CD8-positive, alpha-beta memory T cell (primary cell): ENCODE measurements around the gene GNG14. TPM values are rescaled to one million over a fixed set of nuclear protein-coding genes. Genes with fewer than 3 reads are reported as not detected.
"Not testable (repeated sequence)": the region's sequence is repeated elsewhere in the genome, so short reads cannot be mapped to it uniquely, and the experiment has no call there.

Source experiments
- CTCF ChIA-PET: fragments of 350-600 bp; sonication (Branson Sonifier 250); formaldehyde crosslinking; loops from one replicate; lab custom pipeline; 2021; ENCODE audit warnings: antibody characterized with exemption; lab: Charles Lee
- POLR2A ChIA-PET: fragments of 350-600 bp; sonication (Branson Sonifier 250); formaldehyde crosslinking; loops from one replicate; lab custom pipeline; 2021; ENCODE audit warnings: antibody characterized with exemption; lab: Charles Lee
- DNase-seq, 5 donors: peaks; one replicate each; pipeline versions ENCODE4 v3.0.0 to v3.0.0-alpha.2; 2020 to 2022; ENCODE audit warnings: mixed read lengths in 1 of 5
- H3K27ac ChIP-seq: one replicate; pipeline ENCODE4 v1.7.0; 2013; ENCODE audit warnings: low read depth, mild to moderate bottlenecking, low read length, moderate library complexity
- H3K27me3 ChIP-seq: 2 replicates; pipeline ENCODE4 v1.7.0; 2013; ENCODE audit warnings: low read length, mild to moderate bottlenecking; ENCODE audit not compliant: insufficient read depth, poor library complexity, severe bottlenecking
- H3K36me3 ChIP-seq: 2 replicates; pipeline ENCODE4 v1.7.0; 2013; ENCODE audit warnings: mild to moderate bottlenecking, low read length, moderate library complexity; ENCODE audit not compliant: insufficient read depth
- H3K4me1 ChIP-seq: 2 replicates; pipeline ENCODE4 v1.7.0; 2013; ENCODE audit warnings: mild to moderate bottlenecking, low read length, moderate library complexity; ENCODE audit not compliant: insufficient read depth
- H3K4me3 ChIP-seq: 2 replicates; pipeline ENCODE4 v1.7.0; 2013; ENCODE audit warnings: mild to moderate bottlenecking, low read length
- H3K9me3 ChIP-seq: 2 replicates; pipeline ENCODE4 v1.7.0; 2013; ENCODE audit warnings: mild to moderate bottlenecking, low read length
- H3K27ac Mint-ChIP-seq, 8 donors: one replicate each; pipeline ENCODE4 v1.8.0; 2020 to 2021; ENCODE audit warnings: mixed read lengths in 8 of 8, mild to moderate bottlenecking in 6 of 8, inconsistent platforms in 3 of 8, moderate library complexity in 3 of 8
- H3K27me3 Mint-ChIP-seq, 2 donors: one replicate each; pipeline ENCODE4 v1.8.0; 2020 to 2021; ENCODE audit warnings: mixed read lengths in 2 of 2, mild to moderate bottlenecking in 1 of 2, moderate library complexity in 1 of 2
- H3K36me3 Mint-ChIP-seq, 3 donors: one replicate each; pipeline ENCODE4 v1.8.0; 2020 to 2021; ENCODE audit warnings: mixed read lengths in 3 of 3, inconsistent platforms in 1 of 3, mild to moderate bottlenecking in 1 of 3
- H3K4me1 Mint-ChIP-seq, 3 donors: one replicate each; pipeline ENCODE4 v1.8.0; 2020 to 2021; ENCODE audit warnings: mixed read lengths in 3 of 3, inconsistent platforms in 1 of 3, mild to moderate bottlenecking in 1 of 3
- H3K4me3 Mint-ChIP-seq, 7 donors: one replicate each; pipeline ENCODE4 v1.8.0; 2020 to 2021; ENCODE audit warnings: mixed read lengths in 7 of 7, mild to moderate bottlenecking in 6 of 7, moderate library complexity in 4 of 7, inconsistent platforms in 2 of 7
- H3K9me3 Mint-ChIP-seq, 5 donors: one replicate each; pipeline ENCODE4 v1.8.0; 2020 to 2022; ENCODE audit warnings: mixed read lengths in 5 of 5, mild to moderate bottlenecking in 3 of 5, moderate library complexity in 2 of 5, inconsistent platforms in 1 of 5
- polyA plus RNA-seq: library from polyadenylated mRNA; unstranded; fragments of 300-500 nt; fragmentation: Illumina TruSeq; gene quantifications from one replicate; pipeline ENCODE4 v1.2.3, GENCODE V29; 2021
- total RNA-seq, 2 experiments: library from RNA; stranded (reverse); gene quantifications; one replicate each; pipeline ENCODE4 v1.2.3, GENCODE V29; 2021

GNG14 gene
- total RNA-seq (not detected), polyA plus RNA-seq (not detected)

DNA sequence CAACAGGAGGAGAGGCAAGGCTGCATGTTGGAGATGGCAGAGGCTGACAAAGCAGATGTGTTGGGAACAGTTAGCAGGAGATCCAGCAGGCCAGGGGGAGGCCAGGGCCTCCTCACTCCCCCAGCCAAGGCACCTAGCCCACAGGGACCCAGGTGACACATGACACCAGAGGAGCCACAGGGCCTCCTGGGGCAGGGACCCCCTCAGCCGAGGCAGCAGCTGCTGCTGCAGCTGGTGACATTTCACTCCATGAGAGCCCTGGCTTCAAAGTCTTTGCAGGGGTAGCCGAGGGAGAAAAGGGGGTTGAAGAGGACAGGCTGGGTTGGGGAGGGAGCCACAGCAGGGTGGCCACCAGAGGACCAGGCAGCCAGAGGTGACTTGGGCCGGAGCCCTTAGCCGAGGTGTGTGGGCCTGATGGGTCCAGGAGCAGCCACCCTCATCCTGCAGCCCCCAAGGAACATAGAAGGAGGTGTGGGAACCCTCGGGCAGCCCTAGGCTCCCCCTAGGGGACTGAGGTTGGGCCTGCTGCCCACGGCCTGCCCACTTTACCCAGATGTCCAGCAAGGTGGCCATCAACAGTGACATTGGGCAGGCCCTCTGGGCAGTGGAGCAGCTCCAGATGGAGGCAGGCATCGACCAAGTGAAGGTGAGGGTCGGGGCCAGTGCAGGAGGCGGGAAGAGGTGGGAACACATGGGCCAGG is at the start of gene GNG14:
Gene GNG14 (plus strand): TSS at position 503 of the 701 bp plus-strand sequence. CDS start 51 bp downstream, at position 554.
- H3K9me3 Mint-ChIP-seq: no peaks in the 10 kb centered on the region
- no peak within 1 kb of the TSS for H3K4me3 Mint-ChIP-seq
- Histone ChIP-seq H3K27ac (no peak within 1 kb of the TSS), H3K4me3 (no peak within 1 kb of the TSS), H3K4me1 (no peaks in the 10 kb centered on the region), H3K36me3 (no peaks in the 10 kb centered on the region), H3K9me3 (no peaks in the 10 kb centered on the region), H3K27me3 (no peaks in the 10 kb centered on the region)
- H3K4me1 Mint-ChIP-seq: peaks cover 0 to 4% (median 0%) of the 10 kb centered on the region in 3 donors
- POLR2A ChIA-PET: interaction anchor here (0.5 to 0.6 kb wide), 2 partner anchors 47 to 145 kb away, joined by 3 read pairs; partner anchors contain the start of gene TRIR
- CTCF ChIA-PET: no interaction called here
- DNase-seq: no peak
- H3K27me3 Mint-ChIP-seq: no peaks in the 10 kb centered on the region
- H3K27ac Mint-ChIP-seq: peak within 1 kb of the TSS in 1 of 8 donors; percentile 65
- peaks cover 0 to 1% (median 0%) of the 10 kb centered on the region in 3 donors for H3K36me3 Mint-ChIP-seq

DNA sequence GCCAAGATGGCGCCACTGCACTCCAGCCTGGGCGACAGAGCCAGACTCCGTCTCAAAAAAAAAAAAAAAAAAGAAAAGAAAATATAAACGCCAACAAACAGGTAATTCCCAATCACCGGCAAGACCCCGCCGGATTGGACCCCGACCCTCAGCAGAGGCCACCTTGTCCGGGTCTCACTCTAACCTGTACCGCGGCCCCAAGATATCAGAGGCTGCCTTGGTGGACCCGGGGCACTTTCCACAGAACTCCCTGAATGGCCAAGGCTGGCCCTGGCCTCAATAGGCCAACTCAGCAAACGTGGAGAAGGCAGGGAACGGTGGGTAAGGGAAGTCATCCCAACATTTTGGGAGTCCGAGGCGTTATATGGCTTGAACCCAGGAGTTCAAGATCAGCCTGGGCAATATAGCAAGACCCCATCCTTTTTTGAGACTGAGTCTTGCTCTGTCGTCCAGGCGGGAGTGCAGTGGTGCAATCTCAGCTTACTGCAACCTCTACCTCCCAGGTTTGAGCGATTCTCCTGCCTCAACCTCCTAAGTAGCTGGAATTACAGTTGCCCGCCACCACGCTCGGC is 49.1 kb upstream of the GNG14 start:
- H3K9me3 Mint-ChIP-seq: no peaks in the 10 kb centered on the region
- peaks cover 11% of the 10 kb centered on the region for H3K4me1 ChIP-seq
- H3K27me3 Mint-ChIP-seq: peaks cover 0 to 1% of the 10 kb centered on the region in 2 donors
- no peak for DNase-seq
- no peaks in the 10 kb centered on the region for H3K9me3 ChIP-seq
- no peak overlapping the region for H3K4me3 ChIP-seq
- peaks cover 12 to 18% (median 14%) of the 10 kb centered on the region in 3 donors for H3K4me1 Mint-ChIP-seq
- no peak overlapping the region for H3K27ac Mint-ChIP-seq
- H3K27ac ChIP-seq: no peak overlapping the region
- POLR2A ChIA-PET: no interaction called here
- H3K36me3 Mint-ChIP-seq: peaks cover 0 to 2% (median 2%) of the 10 kb centered on the region in 3 donors
- H3K27me3 ChIP-seq: no peaks in the 10 kb centered on the region
- no peak overlapping the region for H3K4me3 Mint-ChIP-seq
- no peaks in the 10 kb centered on the region for H3K36me3 ChIP-seq
- CTCF ChIA-PET: interaction anchor here (2.9 kb wide), 1 partner anchor 34 kb away, joined by 15 read pairs; no protein-coding TSS in a partner anchor

DNA sequence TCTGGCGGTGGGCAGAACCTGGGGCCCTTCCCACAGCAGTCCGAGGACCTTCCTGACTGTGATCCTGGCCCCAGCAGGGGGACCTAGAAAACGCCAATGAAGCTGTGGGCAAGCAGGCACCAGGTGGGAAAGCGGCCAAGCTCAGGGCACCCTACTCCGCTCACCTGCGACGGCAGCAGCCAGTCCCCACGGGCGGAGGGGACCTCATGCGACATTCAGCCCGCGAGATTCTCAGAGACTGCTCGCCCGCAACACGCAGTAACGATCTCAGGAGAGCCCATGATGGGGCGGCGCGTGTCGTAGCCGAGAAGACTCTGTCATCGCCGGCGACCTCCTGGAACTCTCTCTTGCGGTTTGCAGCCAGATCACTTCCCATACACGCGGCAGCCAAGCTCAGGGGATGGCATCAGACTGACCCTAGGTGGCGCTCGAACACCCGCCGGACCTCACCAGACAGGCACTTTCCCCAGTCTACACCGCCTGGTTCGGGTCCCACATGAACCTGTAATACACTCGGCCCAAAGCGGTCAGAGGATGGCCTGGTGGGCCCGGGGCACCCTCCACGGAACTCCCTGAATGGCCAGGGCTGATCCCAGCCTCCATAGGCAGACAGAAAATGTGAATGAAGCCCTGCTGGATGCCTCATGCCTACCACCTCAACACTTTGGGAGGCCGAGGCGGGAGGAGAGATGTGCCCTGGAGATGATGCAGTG is 47.7 kb upstream of the GNG14 start:
- H3K27ac Mint-ChIP-seq: peak overlapping the region in 7 of 8 donors; percentile 4 to 92 (median 73)
- no peaks in the 10 kb centered on the region for H3K36me3 ChIP-seq
- H3K9me3 Mint-ChIP-seq: no peaks in the 10 kb centered on the region
- no peaks in the 10 kb centered on the region for H3K27me3 ChIP-seq
- H3K27me3 Mint-ChIP-seq: peaks cover 0 to 1% of the 10 kb centered on the region in 2 donors
- peak; percentile 69 to 84 (median 73) for DNase-seq
- H3K4me3 Mint-ChIP-seq: peak overlapping the region; percentile 46 to 87 (median 77)
- CTCF ChIA-PET: interaction anchor here (0.5 to 2.9 kb wide), 23 partner anchors 8 to 874 kb away, joined by 3 to 21 read pairs (median 3); partner anchors contain the start of genes DHPS, MAN2B1, WDR83 and ZNF490
- H3K4me1 ChIP-seq: peaks cover 11% of the 10 kb centered on the region
- POLR2A ChIA-PET: interaction anchor here (1.3 kb wide), 1 partner anchor 26 kb away, joined by 5 read pairs; the partner anchor contains the start of genes MAN2B1 and WDR83
- peak overlapping the region; percentile 45 for H3K4me3 ChIP-seq
- peaks cover 0 to 4% (median 2%) of the 10 kb centered on the region in 3 donors for H3K36me3 Mint-ChIP-seq
- H3K9me3 ChIP-seq: no peaks in the 10 kb centered on the region
- no peak overlapping the region for H3K27ac ChIP-seq
- H3K4me1 Mint-ChIP-seq: peaks cover 11 to 17% (median 12%) of the 10 kb centered on the region in 3 donors

DNA sequence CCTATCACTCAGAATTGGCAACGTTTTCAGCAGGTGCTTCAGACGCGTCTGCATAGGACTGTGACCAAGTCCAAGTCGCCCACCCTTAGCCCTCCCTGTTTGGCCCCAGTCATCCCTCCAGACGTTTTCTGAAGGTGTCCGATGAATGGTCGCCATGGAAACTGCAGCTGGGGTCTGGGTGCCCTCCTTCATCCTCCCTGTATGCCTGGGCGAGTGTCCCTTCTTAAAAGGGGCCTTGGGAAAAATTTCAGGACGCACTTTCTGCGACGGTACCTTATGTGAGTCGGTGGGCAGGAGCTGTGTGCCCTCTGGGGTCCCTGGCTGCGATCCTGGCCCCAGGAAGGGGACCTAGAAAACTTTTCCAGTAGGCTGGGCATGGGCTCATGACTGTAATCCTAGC is 46.3 kb upstream of the GNG14 start:
- ChIA-PET CTCF (interaction anchor here (0.7 to 1.1 kb wide), 2 partner anchors 14 to 32 kb away, joined by 3 to 4 read pairs; no protein-coding TSS in a partner anchor), POLR2A (no interaction called here)
- H3K36me3 ChIP-seq: no peaks in the 10 kb centered on the region
- no peak for DNase-seq
- H3K4me3 ChIP-seq: no peak overlapping the region
- H3K27ac Mint-ChIP-seq: no peak overlapping the region
- peaks cover 8 to 12% (median 9%) of the 10 kb centered on the region in 3 donors for H3K4me1 Mint-ChIP-seq
- H3K27me3 ChIP-seq: no peaks in the 10 kb centered on the region
- no peaks in the 10 kb centered on the region for H3K9me3 Mint-ChIP-seq
- H3K27me3 Mint-ChIP-seq: peaks cover 0 to 1% of the 10 kb centered on the region in 2 donors
- H3K27ac ChIP-seq: no peak overlapping the region
- H3K36me3 Mint-ChIP-seq: peaks cover 0 to 9% (median 2%) of the 10 kb centered on the region in 3 donors
- no peak overlapping the region for H3K4me3 Mint-ChIP-seq
- H3K4me1 ChIP-seq: peaks cover 11% of the 10 kb centered on the region
- no peaks in the 10 kb centered on the region for H3K9me3 ChIP-seq

DNA sequence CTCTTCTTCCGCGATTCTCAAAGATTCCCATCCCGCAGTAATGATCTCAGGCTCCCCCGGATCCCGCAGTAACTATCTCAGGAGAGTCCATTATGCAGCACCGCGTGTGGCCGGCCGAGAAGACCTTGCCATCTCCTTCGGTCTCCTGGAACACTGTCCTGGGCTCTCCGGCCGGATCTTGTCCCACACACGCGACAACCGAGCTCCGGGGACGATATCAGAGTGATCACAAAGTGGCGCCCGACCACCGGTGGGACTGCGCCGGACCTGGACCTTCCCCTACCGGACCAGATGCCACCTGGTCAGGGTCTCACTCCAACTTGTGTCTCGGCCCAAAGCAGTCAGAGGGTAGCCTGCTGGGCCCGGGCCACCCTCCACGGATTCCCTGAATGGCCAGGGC is 45.3 kb upstream of the GNG14 start:
- H3K9me3 Mint-ChIP-seq: no peaks in the 10 kb centered on the region
- peaks cover 0 to 1% of the 10 kb centered on the region in 2 donors for H3K27me3 Mint-ChIP-seq
- no peak overlapping the region for H3K27ac Mint-ChIP-seq
- no peak for DNase-seq
- POLR2A ChIA-PET: no interaction called here
- Histone ChIP-seq H3K27me3 (no peaks in the 10 kb centered on the region), H3K4me3 (no peak overlapping the region), H3K27ac (no peak overlapping the region), H3K4me1 (peaks cover 11% of the 10 kb centered on the region), H3K9me3 (no peaks in the 10 kb centered on the region), H3K36me3 (no peaks in the 10 kb centered on the region)
- CTCF ChIA-PET: interaction anchor here (1.1 kb wide), 1 partner anchor 39 kb away, joined by 3 read pairs; no protein-coding TSS in a partner anchor
- peaks cover 8 to 9% (median 9%) of the 10 kb centered on the region in 3 donors for H3K4me1 Mint-ChIP-seq
- H3K36me3 Mint-ChIP-seq: peaks cover 0 to 12% (median 2%) of the 10 kb centered on the region in 3 donors
- H3K4me3 Mint-ChIP-seq: peak overlapping the region in 1 of 7 donors; percentile 12

DNA sequence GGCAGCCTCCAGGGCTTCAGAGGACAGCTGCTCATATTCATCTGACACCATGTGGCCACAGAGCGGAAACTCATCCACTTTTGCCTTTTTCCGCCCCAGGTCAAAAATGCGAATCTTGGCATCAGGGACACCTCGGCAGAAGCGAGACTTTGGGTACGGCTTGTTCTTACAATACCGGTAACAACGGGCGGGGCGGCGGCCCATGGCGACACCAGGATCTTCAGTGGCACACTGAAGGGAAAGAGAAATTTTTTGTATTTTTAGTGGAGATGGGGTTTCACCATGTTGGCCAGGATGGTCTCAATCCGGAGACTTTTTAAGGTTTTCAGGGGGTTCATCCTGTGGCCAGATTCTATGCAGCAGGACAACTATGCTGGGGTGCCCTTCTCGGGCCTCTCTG is 44.1 kb upstream of the GNG14 start:
- H3K4me1 ChIP-seq: peaks cover 11% of the 10 kb centered on the region
- H3K27ac ChIP-seq, H3K4me1 Mint-ChIP-seq, POLR2A ChIA-PET, H3K9me3 ChIP-seq, H3K9me3 Mint-ChIP-seq, DNase-seq, H3K36me3 ChIP-seq, CTCF ChIA-PET, H3K4me3 Mint-ChIP-seq, H3K27me3 ChIP-seq, H3K27ac Mint-ChIP-seq, H3K27me3 Mint-ChIP-seq, H3K4me3 ChIP-seq: not testable (repeated sequence)
- peaks cover 0 to 12% (median 2%) of the 10 kb centered on the region in 3 donors for H3K36me3 Mint-ChIP-seq

DNA sequence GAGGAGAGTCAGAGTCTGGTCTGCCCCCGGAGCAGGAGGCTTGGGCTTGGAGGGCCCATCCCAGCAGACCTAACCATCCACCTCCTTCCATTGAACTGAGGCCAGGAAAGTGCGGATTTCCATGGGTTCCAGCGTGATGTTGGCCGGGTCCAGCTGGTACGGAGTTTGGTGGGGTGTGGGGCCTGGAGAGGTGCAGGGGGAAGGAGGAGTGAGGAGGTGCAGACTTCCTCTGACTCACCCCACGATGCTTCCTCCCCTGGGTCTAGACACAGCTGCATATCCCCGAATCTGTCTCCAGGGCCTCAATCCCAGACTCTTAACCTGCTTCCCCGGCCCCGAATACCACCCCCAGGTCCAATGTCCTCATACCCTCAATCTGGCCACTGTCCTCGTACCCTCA is 41.2 kb upstream of the GNG14 start:
- ChIA-PET POLR2A (no interaction called here), CTCF (no interaction called here)
- H3K27ac ChIP-seq: no peak overlapping the region
- H3K9me3 Mint-ChIP-seq: no peaks in the 10 kb centered on the region
- H3K4me1 Mint-ChIP-seq: no peaks in the 10 kb centered on the region
- peaks cover 0 to 1% of the 10 kb centered on the region in 2 donors for H3K27me3 Mint-ChIP-seq
- H3K4me3 Mint-ChIP-seq: no peak overlapping the region
- H3K27me3 ChIP-seq: no peaks in the 10 kb centered on the region
- H3K36me3 Mint-ChIP-seq: peaks cover 0 to 21% (median 5%) of the 10 kb centered on the region in 3 donors
- H3K4me3 ChIP-seq: no peak overlapping the region
- peak overlapping the region in 3 of 8 donors; percentile 51 to 62 (median 60) for H3K27ac Mint-ChIP-seq
- no peak for DNase-seq
- peaks cover 6% of the 10 kb centered on the region for H3K36me3 ChIP-seq
- no peaks in the 10 kb centered on the region for H3K4me1 ChIP-seq
- H3K9me3 ChIP-seq: no peaks in the 10 kb centered on the region
